Neural crest cell (in vitro differentiated cells): ENCODE measurements around the gene ZAR1L. TPM values are rescaled to one million over a fixed set of nuclear protein-coding genes. Genes with fewer than 3 reads are reported as not detected.
A peak's percentile ranks its signal among the peaks of the same experiment; 100 is the strongest.
"Not testable (repeated sequence)": the region's sequence is repeated elsewhere in the genome, so short reads cannot be mapped to it uniquely, and the experiment has no call there.

ENCODE experiments used
- DNase-seq: peaks from one replicate; pipeline ENCODE4 v3.0.0; 2021; ENCODE audit warnings: low read depth, mixed read lengths, low spot score
- H3K27ac Mint-ChIP-seq: one replicate; pipeline ENCODE4 v1.8.0; 2021; ENCODE audit warnings: mild to moderate bottlenecking, mixed read lengths; ENCODE audit not compliant: unreplicated experiment
- H3K27me3 Mint-ChIP-seq: 2 replicates; pipeline ENCODE4 v1.8.0; 2021; ENCODE audit warnings: low read depth, mild to moderate bottlenecking, mixed read lengths
- H3K36me3 Mint-ChIP-seq: 2 replicates; pipeline ENCODE4 v1.8.0; 2021; ENCODE audit warnings: low read depth, mild to moderate bottlenecking, mixed read lengths
- H3K4me1 Mint-ChIP-seq: 2 replicates; pipeline ENCODE4 v1.8.0; 2021; ENCODE audit warnings: mixed read lengths
- H3K4me3 Mint-ChIP-seq: one replicate; pipeline ENCODE4 v1.8.0; 2021; ENCODE audit warnings: mild to moderate bottlenecking, mixed read lengths
- H3K9me3 Mint-ChIP-seq: 2 replicates; pipeline ENCODE4 v1.8.0; 2021; ENCODE audit warnings: mixed read lengths
- CTCF ChIP-seq: fragments of 200-600 bp; sonication (generic); conservative IDR thresholded peaks from 2 replicates; pipeline ENCODE4 v1.5.0; 2021; ENCODE audit warnings: antibody characterized with exemption, mild to moderate bottlenecking
- long read RNA-seq: library from polyadenylated mRNA; unstranded; transcript quantifications from one replicate; pipeline ENCODE4 v2.0.0, GENCODE V29; 2020
- total RNA-seq: library from RNA; stranded (reverse); gene quantifications from 2 replicates; pipeline ENCODE4 v1.2.1, GENCODE V29; 2021

Gene ZAR1L
- 0.26 TPM in 1 of 2 replicates, not detected in the other for total RNA-seq
- long read RNA-seq: 0 reads

GRCh38 chr13:32315238-32316027 is at the start of gene ZAR1L, which contains the start of gene BRCA2:
Gene ZAR1L, minus strand, starts transcription at chr13:32315363. Its CDS starts 3,438 bp downstream, at chr13:32311925.
Gene BRCA2, plus strand, starts transcription at chr13:32315508. Its CDS starts 953 bp downstream, at chr13:32316461.
- Mint-ChIP-seq H3K9me3 (no peaks in the 10 kb centered on the region), H3K4me1 (peaks cover 24% of the 10 kb centered on the region), H3K27ac (peak within 1 kb of the TSS; percentile 99), H3K27me3 (no peaks in the 10 kb centered on the region), H3K4me3 (peak within 1 kb of the TSS; percentile 97), H3K36me3 (peaks cover 8% of the 10 kb centered on the region)
- peak; percentile 81 for DNase-seq
- TF ChIP-seq CTCF: no peak

GRCh38 chr13:32362574-32362973 is 47.4 kb upstream of the ZAR1L start:
- TF ChIP-seq CTCF: no peak
- no peaks in the 10 kb centered on the region for H3K27me3 Mint-ChIP-seq
- no peak for DNase-seq
- H3K4me1 Mint-ChIP-seq: no peaks in the 10 kb centered on the region
- H3K36me3 Mint-ChIP-seq: peaks cover 11% of the 10 kb centered on the region
- no peak overlapping the region for H3K27ac Mint-ChIP-seq
- H3K4me3 Mint-ChIP-seq: no peak overlapping the region
- no peaks in the 10 kb centered on the region for H3K9me3 Mint-ChIP-seq

- not testable (repeated sequence) for H3K9me3 Mint-ChIP-seq, H3K4me3 Mint-ChIP-seq, H3K4me1 Mint-ChIP-seq, H3K27me3 Mint-ChIP-seq, H3K27ac Mint-ChIP-seq, DNase-seq
- H3K36me3 Mint-ChIP-seq: peaks cover 14% of the 10 kb centered on the region
Observed at GRCh38 chr13:32355935-32356334, 40.8 kb upstream of the ZAR1L start.

GRCh38 chr13:32354040-32354439 is 38.9 kb upstream of the ZAR1L start:
- DNase-seq: no peak
- Mint-ChIP-seq H3K27ac (no peak overlapping the region), H3K27me3 (no peaks in the 10 kb centered on the region), H3K4me1 (no peaks in the 10 kb centered on the region), H3K9me3 (peaks cover 2% of the 10 kb centered on the region), H3K36me3 (peaks cover 19% of the 10 kb centered on the region), H3K4me3 (no peak overlapping the region)
- no peak for TF ChIP-seq CTCF

GRCh38 chr13:32350839-32351441 is 35.8 kb upstream of the ZAR1L start:
- H3K4me3 Mint-ChIP-seq, H3K27me3 Mint-ChIP-seq, H3K4me1 Mint-ChIP-seq, H3K9me3 Mint-ChIP-seq, DNase-seq, H3K27ac Mint-ChIP-seq: not testable (repeated sequence)
- H3K36me3 Mint-ChIP-seq: peaks cover 32% of the 10 kb centered on the region

- H3K27ac Mint-ChIP-seq: no peak overlapping the region
- peaks cover 2% of the 10 kb centered on the region for H3K9me3 Mint-ChIP-seq
- H3K4me1 Mint-ChIP-seq: no peaks in the 10 kb centered on the region
- no peak overlapping the region for H3K4me3 Mint-ChIP-seq
- no peak for DNase-seq
- TF ChIP-seq CTCF: no peak
- H3K27me3 Mint-ChIP-seq: no peaks in the 10 kb centered on the region
- H3K36me3 Mint-ChIP-seq: peaks cover 33% of the 10 kb centered on the region
Observed at GRCh38 chr13:32347651-32348050, 32.5 kb upstream of the ZAR1L start.
